Central memory CD8-positive, alpha-beta T cell (primary cell): Measurements from ENCODE around the gene MAP1A.

Experiments
- ATAC-seq: fragments of 150-1000 bp; cut with Tn5 transposase; replicated peaks from 2 replicates; pipeline ENCODE4 v1.10.0; 2022; ENCODE audit warnings: mild to moderate bottlenecking, moderate FRiP score, moderate number of reproducible peaks; ENCODE audit not compliant: poor library complexity, severe bottlenecking; ENCODE audit errors: extremely low read depth
- DNase-seq, 2 donors: peaks; one replicate each; pipeline ENCODE4 v3.0.0; 2021; ENCODE audit warnings: low spot score in 2 of 2
- H3K27ac Mint-ChIP-seq: one replicate; pipeline ENCODE4 v1.8.0; 2022; ENCODE audit warnings: low read depth, mild to moderate bottlenecking, moderate library complexity, mixed read lengths
- H3K27me3 Mint-ChIP-seq: one replicate; pipeline ENCODE4 v1.8.0; 2022; ENCODE audit warnings: mixed read lengths
- H3K36me3 Mint-ChIP-seq: one replicate; pipeline ENCODE4 v1.8.0; 2022; ENCODE audit warnings: mild to moderate bottlenecking, moderate library complexity, mixed read lengths; ENCODE audit not compliant: insufficient read depth
- H3K4me1 Mint-ChIP-seq: one replicate; pipeline ENCODE4 v1.8.0; 2022; ENCODE audit warnings: mixed read lengths
- H3K4me3 Mint-ChIP-seq: one replicate; pipeline ENCODE4 v1.8.0; 2022; ENCODE audit warnings: mild to moderate bottlenecking, moderate library complexity, mixed read lengths
- H3K9me3 Mint-ChIP-seq: one replicate; pipeline ENCODE4 v1.8.0; 2022; ENCODE audit warnings: mixed read lengths

Gene MAP1A

GRCh38 chr15:43515741-43516140, 1.7 kb upstream of the MAP1A start:
- DNase-seq (no peak), ATAC-seq (no peak)
- H3K27me3 Mint-ChIP-seq, result peaks cover 48% of the 10 kb centered on the region
- H3K36me3 Mint-ChIP-seq, result peaks cover 7% of the 10 kb centered on the region
- no peaks in the 10 kb centered on the region for H3K9me3 Mint-ChIP-seq
- H3K4me1 Mint-ChIP-seq, result peaks cover 13% of the 10 kb centered on the region
- no peak overlapping the region for H3K27ac Mint-ChIP-seq
- H3K4me3 Mint-ChIP-seq, result no peak overlapping the region

GRCh38 chr15:43516185-43516584, 1.2 kb upstream of the MAP1A start:
- peaks cover 48% of the 10 kb centered on the region for H3K27me3 Mint-ChIP-seq
- no peak for DNase-seq
- H3K36me3 Mint-ChIP-seq, result peaks cover 6% of the 10 kb centered on the region
- H3K27ac Mint-ChIP-seq, result no peak overlapping the region
- H3K9me3 Mint-ChIP-seq, result no peaks in the 10 kb centered on the region
- no peak overlapping the region for H3K4me3 Mint-ChIP-seq
- no peak for ATAC-seq
- peaks cover 10% of the 10 kb centered on the region for H3K4me1 Mint-ChIP-seq

DNA sequence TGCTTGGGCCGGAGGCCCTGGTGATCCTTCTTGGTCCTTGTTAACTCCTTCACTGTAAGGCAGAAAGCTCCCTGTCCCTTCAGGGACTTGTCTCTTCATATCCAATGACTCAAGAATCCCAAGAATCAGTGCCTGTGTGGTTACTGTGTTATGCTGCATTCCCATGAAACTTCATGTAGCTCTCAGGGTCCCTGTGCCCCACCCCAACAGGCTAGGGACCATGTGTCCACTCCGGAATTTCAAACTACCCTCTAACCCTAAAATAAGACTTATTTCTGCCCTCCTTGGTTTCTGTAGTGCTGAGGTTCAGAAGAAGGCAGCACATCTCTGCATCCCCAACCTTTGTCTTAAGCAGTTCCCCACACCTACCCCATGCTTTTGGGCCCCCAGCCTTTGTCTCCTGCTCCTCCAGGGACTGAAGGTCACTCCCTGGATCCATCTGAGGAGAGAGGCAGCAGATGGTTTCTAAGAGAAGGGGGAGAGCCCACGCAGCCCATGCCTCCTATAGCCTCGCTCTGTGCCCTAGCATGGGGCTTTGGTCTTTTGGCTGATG, 531 bp upstream of the MAP1A start:
- no peak for DNase-seq
- no peak overlapping the region for H3K27ac Mint-ChIP-seq
- H3K36me3 Mint-ChIP-seq, result peaks cover 3% of the 10 kb centered on the region
- peaks cover 48% of the 10 kb centered on the region for H3K27me3 Mint-ChIP-seq
- peaks cover 4% of the 10 kb centered on the region for H3K4me1 Mint-ChIP-seq
- no peak overlapping the region for H3K4me3 Mint-ChIP-seq
- no peaks in the 10 kb centered on the region for H3K9me3 Mint-ChIP-seq
- no peak for ATAC-seq

GRCh38 chr15:43518197-43518761, 871 bp downstream of the MAP1A start:
- peaks cover 3% of the 10 kb centered on the region for H3K36me3 Mint-ChIP-seq
- DNase-seq (no peak), ATAC-seq (peak; percentile 49)
- no peaks in the 10 kb centered on the region for H3K9me3 Mint-ChIP-seq
- H3K27ac Mint-ChIP-seq, result no peak overlapping the region
- H3K4me3 Mint-ChIP-seq, result peak overlapping the region; percentile 12
- peaks cover 48% of the 10 kb centered on the region for H3K27me3 Mint-ChIP-seq
- no peaks in the 10 kb centered on the region for H3K4me1 Mint-ChIP-seq

GRCh38 chr15:43519196-43519595, 1.8 kb downstream of the MAP1A start:
- Mint-ChIP-seq H3K9me3 (no peaks in the 10 kb centered on the region), H3K27ac (no peak overlapping the region), H3K4me3 (no peak overlapping the region), H3K4me1 (no peaks in the 10 kb centered on the region), H3K36me3 (peaks cover 3% of the 10 kb centered on the region), H3K27me3 (peaks cover 48% of the 10 kb centered on the region)
- no peak for DNase-seq
- ATAC-seq, result no peak

GRCh38 chr15:43520138-43520537, 2.7 kb downstream of the MAP1A start:
- H3K27me3 Mint-ChIP-seq, result peaks cover 48% of the 10 kb centered on the region
- H3K36me3 Mint-ChIP-seq, result peaks cover 3% of the 10 kb centered on the region
- no peak for DNase-seq
- H3K27ac Mint-ChIP-seq, result no peak overlapping the region
- H3K4me3 Mint-ChIP-seq, result no peak overlapping the region
- H3K9me3 Mint-ChIP-seq, result no peaks in the 10 kb centered on the region
- peaks cover 3% of the 10 kb centered on the region for H3K4me1 Mint-ChIP-seq
- ATAC-seq, result no peak

DNA sequence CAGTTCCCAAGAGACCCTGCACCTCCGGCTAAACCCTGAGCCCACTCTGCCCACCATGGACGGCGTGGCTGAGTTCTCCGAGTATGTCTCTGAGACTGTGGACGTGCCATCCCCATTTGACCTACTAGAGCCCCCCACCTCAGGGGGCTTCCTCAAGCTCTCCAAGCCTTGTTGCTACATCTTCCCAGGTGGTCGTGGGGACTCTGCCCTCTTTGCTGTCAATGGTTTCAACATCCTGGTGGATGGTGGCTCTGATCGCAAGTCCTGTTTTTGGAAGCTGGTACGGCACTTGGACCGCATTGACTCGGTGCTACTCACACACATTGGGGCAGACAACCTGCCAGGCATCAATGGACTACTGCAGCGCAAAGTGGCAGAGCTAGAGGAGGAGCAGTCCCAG, 4.0 kb downstream of the MAP1A start:
- DNase-seq, result no peak
- H3K27ac Mint-ChIP-seq, result no peak overlapping the region
- H3K27me3 Mint-ChIP-seq, result peaks cover 38% of the 10 kb centered on the region
- H3K4me3 Mint-ChIP-seq, result no peak overlapping the region
- no peak for ATAC-seq
- H3K9me3 Mint-ChIP-seq, result no peaks in the 10 kb centered on the region
- H3K4me1 Mint-ChIP-seq, result peaks cover 7% of the 10 kb centered on the region
- H3K36me3 Mint-ChIP-seq, result peaks cover 3% of the 10 kb centered on the region

- ATAC-seq (no peak), DNase-seq (no peak)
- Mint-ChIP-seq H3K4me1 (peaks cover 7% of the 10 kb centered on the region), H3K9me3 (no peaks in the 10 kb centered on the region), H3K27me3 (peaks cover 29% of the 10 kb centered on the region), H3K36me3 (peaks cover 3% of the 10 kb centered on the region), H3K27ac (no peak overlapping the region), H3K4me3 (no peak overlapping the region)
Observed at GRCh38 chr15:43522247-43522646, 4.8 kb downstream of the MAP1A start.

GRCh38 chr15:43523646-43524045, 6.2 kb downstream of the MAP1A start:
- Mint-ChIP-seq H3K4me1 (peaks cover 7% of the 10 kb centered on the region), H3K27me3 (peaks cover 15% of the 10 kb centered on the region), H3K36me3 (peaks cover 2% of the 10 kb centered on the region), H3K4me3 (no peak overlapping the region), H3K27ac (no peak overlapping the region), H3K9me3 (no peaks in the 10 kb centered on the region)
- no peak for ATAC-seq
- no peak for DNase-seq

DNA sequence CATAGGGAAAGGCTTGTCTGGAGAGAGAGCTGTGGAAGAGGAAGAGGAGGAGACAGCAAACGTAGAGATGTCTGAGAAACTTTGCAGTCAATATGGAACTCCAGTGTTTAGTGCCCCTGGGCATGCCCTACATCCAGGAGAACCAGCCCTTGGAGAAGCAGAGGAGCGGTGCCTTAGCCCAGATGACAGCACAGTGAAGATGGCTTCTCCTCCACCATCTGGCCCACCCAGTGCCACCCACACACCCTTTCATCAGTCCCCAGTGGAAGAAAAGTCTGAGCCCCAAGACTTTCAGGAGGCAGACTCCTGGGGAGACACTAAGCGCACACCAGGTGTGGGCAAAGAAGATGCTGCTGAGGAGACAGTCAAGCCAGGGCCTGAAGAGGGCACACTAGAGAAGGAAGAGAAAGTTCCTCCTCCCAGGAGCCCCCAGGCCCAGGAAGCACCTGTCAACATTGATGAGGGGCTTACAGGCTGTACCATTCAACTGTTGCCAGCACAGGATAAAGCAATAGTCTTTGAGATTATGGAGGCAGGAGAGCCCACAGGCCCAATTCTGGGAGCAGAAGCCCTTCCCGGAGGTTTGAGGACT, 6.9 kb downstream of the MAP1A start:
- peaks cover 2% of the 10 kb centered on the region for H3K36me3 Mint-ChIP-seq
- DNase-seq (no peak), ATAC-seq (no peak)
- no peaks in the 10 kb centered on the region for H3K9me3 Mint-ChIP-seq
- no peak overlapping the region for H3K27ac Mint-ChIP-seq
- H3K27me3 Mint-ChIP-seq, result peaks cover 8% of the 10 kb centered on the region
- no peak overlapping the region for H3K4me3 Mint-ChIP-seq
- H3K4me1 Mint-ChIP-seq, result peaks cover 7% of the 10 kb centered on the region

- peaks cover 7% of the 10 kb centered on the region for H3K4me1 Mint-ChIP-seq
- DNase-seq (no peak), ATAC-seq (no peak)
- no peak overlapping the region for H3K27ac Mint-ChIP-seq
- H3K27me3 Mint-ChIP-seq, result peaks cover under 1% of the 10 kb centered on the region
- H3K36me3 Mint-ChIP-seq, result no peaks in the 10 kb centered on the region
- H3K4me3 Mint-ChIP-seq, result no peak overlapping the region
- H3K9me3 Mint-ChIP-seq, result no peaks in the 10 kb centered on the region
Observed at GRCh38 chr15:43525131-43525530, 7.7 kb downstream of the MAP1A start.

DNA sequence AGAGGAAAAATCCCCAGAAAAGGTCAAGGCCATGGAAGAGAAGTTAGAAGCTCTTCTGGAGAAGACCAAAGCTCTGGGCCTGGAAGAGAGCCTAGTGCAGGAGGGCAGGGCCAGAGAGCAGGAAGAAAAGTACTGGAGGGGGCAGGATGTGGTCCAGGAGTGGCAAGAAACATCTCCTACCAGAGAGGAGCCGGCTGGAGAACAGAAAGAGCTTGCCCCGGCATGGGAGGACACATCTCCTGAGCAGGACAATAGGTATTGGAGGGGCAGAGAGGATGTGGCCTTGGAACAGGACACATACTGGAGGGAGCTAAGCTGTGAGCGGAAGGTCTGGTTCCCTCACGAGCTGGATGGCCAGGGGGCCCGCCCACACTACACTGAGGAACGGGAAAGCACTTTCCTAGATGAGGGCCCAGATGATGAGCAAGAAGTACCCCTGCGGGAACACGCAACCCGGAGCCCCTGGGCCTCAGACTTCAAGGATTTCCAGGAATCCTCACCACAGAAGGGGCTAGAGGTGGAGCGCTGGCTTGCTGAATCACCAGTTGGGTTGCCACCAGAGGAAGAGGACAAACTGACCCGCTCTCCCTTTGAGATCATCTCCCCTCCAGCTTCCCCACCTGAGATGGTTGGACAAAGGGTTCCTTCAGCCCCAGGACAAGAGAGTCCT, 9.0 kb downstream of the MAP1A start:
- no peak for DNase-seq
- H3K27ac Mint-ChIP-seq, result peak overlapping the region; percentile 16
- H3K9me3 Mint-ChIP-seq, result no peaks in the 10 kb centered on the region
- ATAC-seq, result no peak
- H3K4me3 Mint-ChIP-seq, result no peak overlapping the region
- H3K27me3 Mint-ChIP-seq, result no peaks in the 10 kb centered on the region
- H3K36me3 Mint-ChIP-seq, result no peaks in the 10 kb centered on the region
- peaks cover 7% of the 10 kb centered on the region for H3K4me1 Mint-ChIP-seq
